PC-9 (cell line): ENCODE data around the gene PTPN13. TPM values are rescaled to one million over a fixed set of nuclear protein-coding genes. Genes with fewer than 3 reads are reported as not detected.

Experiments
- BruUV-seq: library from RNA; stranded (reverse); fragments of 400-500 nt; replicated peaks from 2 replicates; lab custom pipeline; 2021; lab: Mats Ljungman, UMichigan
- CTCF ChIA-PET: fragments of 300-600 bp; sonication (Branson Sonifier 250); formaldehyde crosslinking; loops from one replicate; lab custom pipeline; 2022; ENCODE audit warnings: antibody characterized with exemption; lab: Charles Lee
- POLR2A ChIA-PET: fragments of 300-600 bp; sonication (Branson Sonifier 250); formaldehyde crosslinking; loops from one replicate; lab custom pipeline; 2022; ENCODE audit warnings: antibody characterized with exemption; ENCODE audit not compliant: unreplicated experiment; lab: Charles Lee
- DNase-seq, 2 experiments: peaks; one replicate each; pipeline versions ENCODE4 v3.0.0 to v3.0.0-alpha.2; 2015 to 2022; ENCODE audit warnings: mixed read lengths in 1 of 2
- H2AFZ ChIP-seq: fragments of 200-600 bp; sonication (generic); 2 replicates; pipeline ENCODE4 v1.8.1; 2017; ENCODE audit warnings: antibody characterized with exemption
- H3F3A ChIP-seq: fragments of 200-600 bp; sonication (generic); 2 replicates; pipeline ENCODE4 v1.8.1; 2017; ENCODE audit warnings: antibody characterized with exemption, mild to moderate bottlenecking, low read depth; ENCODE audit not compliant: insufficient read depth
- H3K27ac ChIP-seq: fragments of 200-600 bp; sonication (generic); 2 replicates; pipeline ENCODE4 v1.6.1; 2016; ENCODE audit warnings: mixed run types
- H3K27me3 ChIP-seq: fragments of 200-600 bp; sonication (generic); 2 replicates; pipeline ENCODE4 v1.6.1; 2016; ENCODE audit warnings: low read depth, mixed run types; ENCODE audit not compliant: insufficient read depth
- H3K36me3 ChIP-seq: fragments of 200-600 bp; sonication (generic); 2 replicates; pipeline ENCODE4 v1.6.1; 2016; ENCODE audit warnings: low read depth, mixed run types
- H3K4me1 ChIP-seq: fragments of 200-600 bp; sonication (generic); replicated peaks from 2 replicates; pipeline ENCODE4 v1.6.1; 2016; ENCODE audit warnings: mixed run types; ENCODE audit not compliant: insufficient read depth
- H3K4me2 ChIP-seq: fragments of 200-600 bp; sonication (generic); 2 replicates; pipeline ENCODE4 v1.6.1; 2017; ENCODE audit warnings: mixed run types
- H3K4me3 ChIP-seq: fragments of 200-600 bp; sonication (generic); 2 replicates; pipeline ENCODE4 v1.6.1; 2016; ENCODE audit warnings: mixed run types
- H3K79me2 ChIP-seq: fragments of 200-600 bp; sonication (generic); 2 replicates; pipeline ENCODE4 v1.6.1; 2017; ENCODE audit warnings: low read depth, mixed run types
- H3K9me2 ChIP-seq: fragments of 200-600 bp; sonication (generic); 2 replicates; pipeline ENCODE4 v1.8.1; 2017; ENCODE audit warnings: mild to moderate bottlenecking; ENCODE audit not compliant: insufficient read depth
- H3K9me3 ChIP-seq: fragments of 200-600 bp; sonication (generic); 2 replicates; pipeline ENCODE4 v1.8.1; 2016; ENCODE audit warnings: low read depth; ENCODE audit not compliant: insufficient read depth
- H4K20me1 ChIP-seq: fragments of 200-600 bp; sonication (generic); 2 replicates; pipeline ENCODE4 v1.8.1; 2017; ENCODE audit not compliant: insufficient read depth
- EZH2 ChIP-seq: fragments of 200-600 bp; sonication (generic); IDR thresholded peaks from 2 replicates; pipeline ENCODE4 v1.8.0; 2017; ENCODE audit warnings: antibody characterized with exemption, low read depth
- intact Hi-C: fragments of 100-400 bp; cut with micrococcal nuclease; formaldehyde crosslinking; loops from one replicate; pipeline ENCODE4 v1.10.0; 2022; ENCODE audit not compliant: unreplicated experiment
- total RNA-seq: library from RNA; stranded (reverse); gene quantifications from 2 replicates; pipeline ENCODE4 v1.2.3, GENCODE V29; 2021
- TF ChIP-seq, protein P1 (sequence below): fragments of 200-600 bp; sonication (generic); conservative IDR thresholded peaks from 2 replicates; pipeline ENCODE4 v1.6.1; 2017; ENCODE audit warnings: mixed run types, antibody characterized with exemption, mild to moderate bottlenecking, moderate library complexity

PTPN13 gene
- total RNA-seq, 1 experiment from 2014 or later = 6.9 TPM

DNA sequence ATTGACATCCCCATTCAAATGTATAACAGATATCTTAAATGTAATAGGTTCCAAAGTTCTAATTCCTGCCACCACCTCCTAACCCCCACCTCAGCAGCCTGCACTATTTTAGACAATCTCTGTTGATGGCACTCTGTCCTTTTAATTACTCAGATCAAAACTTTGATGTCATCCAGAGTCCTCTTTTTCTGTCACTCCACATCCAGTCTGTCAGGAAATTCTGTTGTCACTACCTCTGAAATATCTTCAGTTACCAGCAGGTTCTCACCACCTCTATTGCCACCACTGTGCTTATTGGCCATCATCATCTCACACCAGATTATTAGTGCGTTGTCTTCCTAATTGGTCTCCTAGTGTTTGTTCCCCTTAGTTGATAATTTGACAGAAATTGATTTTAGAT is 76.2 kb downstream of the PTPN13 start:
- Histone ChIP-seq H4K20me1 (no peaks in the 10 kb centered on the region), H3K9me2 (no peaks in the 10 kb centered on the region), H2AFZ (no peak overlapping the region), H3K27me3 (no peaks in the 10 kb centered on the region), H3K27ac (no peak overlapping the region; the same call in 1 of the 2 replicates), H3K4me1 (0 out of 2 replicates have a peak, but pooled peaks cover 5% of the 10 kb centered on the region), H3K4me3 (no peak overlapping the region), H3F3A (peaks cover 3% of the 10 kb centered on the region; the same call in 1 of the 2 replicates), H3K4me2 (no peak overlapping the region), H3K9me3 (no peaks in the 10 kb centered on the region), H3K79me2 (no peaks in the 10 kb centered on the region), H3K36me3 (no peaks in the 10 kb centered on the region)
- no peak for DNase-seq
- BruUV-seq = no TSS peak
- TF ChIP-seq, protein P1, sequence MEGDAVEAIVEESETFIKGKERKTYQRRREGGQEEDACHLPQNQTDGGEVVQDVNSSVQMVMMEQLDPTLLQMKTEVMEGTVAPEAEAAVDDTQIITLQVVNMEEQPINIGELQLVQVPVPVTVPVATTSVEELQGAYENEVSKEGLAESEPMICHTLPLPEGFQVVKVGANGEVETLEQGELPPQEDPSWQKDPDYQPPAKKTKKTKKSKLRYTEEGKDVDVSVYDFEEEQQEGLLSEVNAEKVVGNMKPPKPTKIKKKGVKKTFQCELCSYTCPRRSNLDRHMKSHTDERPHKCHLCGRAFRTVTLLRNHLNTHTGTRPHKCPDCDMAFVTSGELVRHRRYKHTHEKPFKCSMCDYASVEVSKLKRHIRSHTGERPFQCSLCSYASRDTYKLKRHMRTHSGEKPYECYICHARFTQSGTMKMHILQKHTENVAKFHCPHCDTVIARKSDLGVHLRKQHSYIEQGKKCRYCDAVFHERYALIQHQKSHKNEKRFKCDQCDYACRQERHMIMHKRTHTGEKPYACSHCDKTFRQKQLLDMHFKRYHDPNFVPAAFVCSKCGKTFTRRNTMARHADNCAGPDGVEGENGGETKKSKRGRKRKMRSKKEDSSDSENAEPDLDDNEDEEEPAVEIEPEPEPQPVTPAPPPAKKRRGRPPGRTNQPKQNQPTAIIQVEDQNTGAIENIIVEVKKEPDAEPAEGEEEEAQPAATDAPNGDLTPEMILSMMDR = no peak
- no peak for TF ChIP-seq EZH2
- intact Hi-C loops = no loop called here
- ChIA-PET POLR2A (interaction anchor here (0.6 kb wide), 1 partner anchor 264 kb away, joined by 6 read pairs; the partner anchor contains the start of gene AFF1), CTCF (no interaction called here)

DNA sequence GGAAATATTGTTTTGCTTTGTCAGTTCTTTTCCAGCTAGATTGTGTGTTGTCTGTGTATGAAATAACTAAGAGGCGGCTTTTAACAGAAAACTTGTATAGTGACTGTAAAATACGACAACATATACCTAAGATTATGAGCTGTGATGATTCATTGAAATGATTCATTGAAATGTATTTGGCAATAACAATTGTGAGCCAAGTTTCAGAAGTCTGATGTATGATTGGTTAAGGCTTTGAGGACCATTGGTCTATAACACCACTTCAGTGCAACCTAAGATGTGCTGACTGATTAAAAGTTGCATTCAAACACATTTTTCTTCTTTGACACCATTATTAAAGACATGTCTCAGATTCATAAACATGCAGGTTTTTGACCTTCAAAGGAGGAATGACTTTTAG is 76.6 kb downstream of the PTPN13 start:
- CTCF ChIA-PET = no interaction called here
- Histone ChIP-seq H3K9me2 (no peaks in the 10 kb centered on the region), H3K4me3 (no peak overlapping the region), H4K20me1 (no peaks in the 10 kb centered on the region), H3K4me1 (0 out of 2 replicates have a peak, but pooled peaks cover 5% of the 10 kb centered on the region), H2AFZ (no peak overlapping the region), H3F3A (peaks cover 3% of the 10 kb centered on the region; the same call in 1 of the 2 replicates), H3K4me2 (no peak overlapping the region), H3K79me2 (no peaks in the 10 kb centered on the region), H3K27ac (no peak overlapping the region; the same call in 1 of the 2 replicates), H3K36me3 (no peaks in the 10 kb centered on the region), H3K27me3 (no peaks in the 10 kb centered on the region), H3K9me3 (no peaks in the 10 kb centered on the region)
- intact Hi-C loops = no loop called here
- DNase-seq = peak in 1 of 2 experiments; percentile 63
- POLR2A ChIA-PET = interaction anchor here (0.6 kb wide), 1 partner anchor 264 kb away, joined by 6 read pairs; the partner anchor contains the start of gene AFF1
- BruUV-seq = no TSS peak
- no peak for TF ChIP-seq EZH2
- TF ChIP-seq, protein P1 = no peak

DNA sequence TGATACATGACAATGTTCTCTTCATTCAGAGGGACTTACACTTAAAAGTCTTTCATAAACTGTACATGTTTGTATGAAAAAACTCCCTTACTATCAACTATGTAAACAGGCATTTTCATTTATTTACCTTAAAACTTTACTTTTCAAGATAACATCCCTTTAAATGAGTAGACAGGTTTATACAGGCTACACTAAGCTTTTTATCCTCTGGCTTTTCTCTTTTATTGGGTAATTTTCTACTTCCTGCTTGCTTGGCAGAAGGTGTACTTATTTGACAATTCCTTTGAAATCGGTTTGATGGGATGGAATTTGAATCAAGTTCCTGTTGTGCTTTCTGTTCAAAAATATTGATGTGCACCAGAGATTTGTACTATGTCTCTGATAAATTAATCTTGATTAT is 81.4 kb downstream of the PTPN13 start:
- Histone ChIP-seq H3K36me3 (no peaks in the 10 kb centered on the region), H3K27me3 (no peaks in the 10 kb centered on the region), H3K9me2 (no peaks in the 10 kb centered on the region), H3K27ac (no peak overlapping the region), H3K9me3 (no peaks in the 10 kb centered on the region), H3K79me2 (no peaks in the 10 kb centered on the region), H3K4me1 (0 out of 2 replicates have a peak, but pooled peaks cover 5% of the 10 kb centered on the region), H2AFZ (no peak overlapping the region), H3F3A (no peaks in the 10 kb centered on the region; the same call in 1 of the 2 replicates), H4K20me1 (no peaks in the 10 kb centered on the region), H3K4me2 (no peak overlapping the region), H3K4me3 (no peak overlapping the region)
- CTCF ChIA-PET = interaction anchor here (0.6 kb wide), 1 partner anchor 86 kb away, joined by 17 read pairs; no protein-coding TSS in a partner anchor
- intact Hi-C loops = no loop called here
- POLR2A ChIA-PET = no interaction called here
- no TSS peak for BruUV-seq
- TF ChIP-seq, protein P1 = no peak
- TF ChIP-seq EZH2 = no peak
- DNase-seq = no peak
